SK-N-SH treated with all-trans-retinoic acid at 6 μM for 48 hours (cell line): ENCODE results near the gene ATP4B.

ENCODE experiments used
- ARNTL ChIP-seq: fragments of 450-650 bp; formaldehyde crosslinking; IDR thresholded peaks from 2 replicates; pipeline ENCODE4 v1.5.0; 2020; ENCODE audit warnings: low read depth, mild to moderate bottlenecking, moderate library complexity, borderline replicate concordance
- BACH2 ChIP-seq: fragments of 250-450 bp; sonication (Bioruptor Pico); IDR thresholded peaks from 2 replicates; pipeline ENCODE4 v1.9.0; 2021; ENCODE audit warnings: mild to moderate bottlenecking, borderline replicate concordance
- ZFP30 ChIP-seq: fragments of 450-650 bp; formaldehyde crosslinking; IDR thresholded peaks from 2 replicates; pipeline ENCODE4 v1.5.0; 2022; ENCODE audit warnings: mild to moderate bottlenecking, moderate library complexity
- TF ChIP-seq, protein P1 (sequence below): fragments of 250-450 bp; sonication (Bioruptor Pico); IDR thresholded peaks from 2 replicates; pipeline ENCODE4 v1.8.0; 2020; ENCODE audit warnings: mild to moderate bottlenecking, moderate library complexity, borderline replicate concordance

DNA sequence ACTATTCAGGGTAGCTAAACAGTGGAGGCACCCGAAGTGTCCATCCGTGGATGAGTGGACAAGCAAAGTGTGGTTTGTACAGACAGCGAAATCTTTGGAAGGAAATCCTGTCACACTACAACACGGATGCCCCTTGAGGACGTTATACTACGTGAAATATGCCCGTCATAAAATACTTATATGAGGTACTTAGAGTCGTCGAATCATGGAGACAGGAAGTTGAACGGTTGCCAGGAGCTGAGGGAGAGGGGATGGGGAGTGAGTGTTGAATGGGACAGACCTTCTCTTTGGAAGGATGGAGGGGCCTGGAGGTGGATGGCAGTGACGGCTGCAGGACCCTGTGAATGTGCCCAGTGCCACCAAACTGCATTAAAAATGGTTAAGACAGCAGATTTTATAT, 11.6 kb downstream of the ATP4B start:
- TF ChIP-seq ZFP30 (no peak), BACH2 (CRISPR knock-in tag) (no peak), ARNTL (no peak)
- TF ChIP-seq, protein P1, sequence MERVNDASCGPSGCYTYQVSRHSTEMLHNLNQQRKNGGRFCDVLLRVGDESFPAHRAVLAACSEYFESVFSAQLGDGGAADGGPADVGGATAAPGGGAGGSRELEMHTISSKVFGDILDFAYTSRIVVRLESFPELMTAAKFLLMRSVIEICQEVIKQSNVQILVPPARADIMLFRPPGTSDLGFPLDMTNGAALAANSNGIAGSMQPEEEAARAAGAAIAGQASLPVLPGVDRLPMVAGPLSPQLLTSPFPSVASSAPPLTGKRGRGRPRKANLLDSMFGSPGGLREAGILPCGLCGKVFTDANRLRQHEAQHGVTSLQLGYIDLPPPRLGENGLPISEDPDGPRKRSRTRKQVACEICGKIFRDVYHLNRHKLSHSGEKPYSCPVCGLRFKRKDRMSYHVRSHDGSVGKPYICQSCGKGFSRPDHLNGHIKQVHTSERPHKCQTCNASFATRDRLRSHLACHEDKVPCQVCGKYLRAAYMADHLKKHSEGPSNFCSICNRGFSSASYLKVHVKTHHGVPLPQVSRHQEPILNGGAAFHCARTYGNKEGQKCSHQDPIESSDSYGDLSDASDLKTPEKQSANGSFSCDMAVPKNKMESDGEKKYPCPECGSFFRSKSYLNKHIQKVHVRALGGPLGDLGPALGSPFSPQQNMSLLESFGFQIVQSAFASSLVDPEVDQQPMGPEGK (CRISPR knock-in tag) = no peak
